Stimulated activated naive B cell treated with anti-CD40 and anti-IgM and Interleukin-4, amounts not matched to agents 10 μg/mL and 1 μg/mL and 100 μg/mL, for 72 hours (primary cell): ENCODE results near the gene RAD51AP1.
"Not testable (repeated sequence)": the region's sequence is repeated elsewhere in the genome, so short reads cannot be mapped to it uniquely, and the experiment has no call there.

Source experiments
- ATAC-seq, 2 donors: fragments of 150-1000 bp; cut with Tn5 transposase; replicated peaks; 2 replicates each; pipeline ENCODE4 v1.10.0; 2021; ENCODE audit warnings: moderate library complexity in 1 of 2
- DNase-seq: peaks from one replicate; pipeline ENCODE4 v3.0.0; 2021
- H3K27ac Mint-ChIP-seq: one replicate; pipeline ENCODE4 v1.8.0; 2022; ENCODE audit warnings: mild to moderate bottlenecking, mixed read lengths
- H3K27me3 Mint-ChIP-seq, 2 donors: one replicate each; pipeline ENCODE4 v1.8.0; 2022; ENCODE audit warnings: mixed read lengths in 2 of 2
- H3K36me3 Mint-ChIP-seq, 2 donors: one replicate each; pipeline ENCODE4 v1.8.0; 2022; ENCODE audit warnings: mixed read lengths in 2 of 2, mild to moderate bottlenecking in 1 of 2
- H3K4me1 Mint-ChIP-seq, 2 donors: one replicate each; pipeline ENCODE4 v1.8.0; 2022; ENCODE audit warnings: mixed read lengths in 2 of 2, mild to moderate bottlenecking in 1 of 2
- H3K4me3 Mint-ChIP-seq, 2 donors: one replicate each; pipeline ENCODE4 v1.8.0; 2022; ENCODE audit warnings: mild to moderate bottlenecking in 2 of 2, mixed read lengths in 2 of 2, moderate library complexity in 1 of 2
- H3K9me3 Mint-ChIP-seq, 2 donors: one replicate each; pipeline ENCODE4 v1.8.0; 2022; ENCODE audit warnings: mixed read lengths in 2 of 2, mild to moderate bottlenecking in 1 of 2

RAD51AP1 gene, protein sequence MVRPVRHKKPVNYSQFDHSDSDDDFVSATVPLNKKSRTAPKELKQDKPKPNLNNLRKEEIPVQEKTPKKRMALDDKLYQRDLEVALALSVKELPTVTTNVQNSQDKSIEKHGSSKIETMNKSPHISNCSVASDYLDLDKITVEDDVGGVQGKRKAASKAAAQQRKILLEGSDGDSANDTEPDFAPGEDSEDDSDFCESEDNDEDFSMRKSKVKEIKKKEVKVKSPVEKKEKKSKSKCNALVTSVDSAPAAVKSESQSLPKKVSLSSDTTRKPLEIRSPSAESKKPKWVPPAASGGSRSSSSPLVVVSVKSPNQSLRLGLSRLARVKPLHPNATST

DNA sequence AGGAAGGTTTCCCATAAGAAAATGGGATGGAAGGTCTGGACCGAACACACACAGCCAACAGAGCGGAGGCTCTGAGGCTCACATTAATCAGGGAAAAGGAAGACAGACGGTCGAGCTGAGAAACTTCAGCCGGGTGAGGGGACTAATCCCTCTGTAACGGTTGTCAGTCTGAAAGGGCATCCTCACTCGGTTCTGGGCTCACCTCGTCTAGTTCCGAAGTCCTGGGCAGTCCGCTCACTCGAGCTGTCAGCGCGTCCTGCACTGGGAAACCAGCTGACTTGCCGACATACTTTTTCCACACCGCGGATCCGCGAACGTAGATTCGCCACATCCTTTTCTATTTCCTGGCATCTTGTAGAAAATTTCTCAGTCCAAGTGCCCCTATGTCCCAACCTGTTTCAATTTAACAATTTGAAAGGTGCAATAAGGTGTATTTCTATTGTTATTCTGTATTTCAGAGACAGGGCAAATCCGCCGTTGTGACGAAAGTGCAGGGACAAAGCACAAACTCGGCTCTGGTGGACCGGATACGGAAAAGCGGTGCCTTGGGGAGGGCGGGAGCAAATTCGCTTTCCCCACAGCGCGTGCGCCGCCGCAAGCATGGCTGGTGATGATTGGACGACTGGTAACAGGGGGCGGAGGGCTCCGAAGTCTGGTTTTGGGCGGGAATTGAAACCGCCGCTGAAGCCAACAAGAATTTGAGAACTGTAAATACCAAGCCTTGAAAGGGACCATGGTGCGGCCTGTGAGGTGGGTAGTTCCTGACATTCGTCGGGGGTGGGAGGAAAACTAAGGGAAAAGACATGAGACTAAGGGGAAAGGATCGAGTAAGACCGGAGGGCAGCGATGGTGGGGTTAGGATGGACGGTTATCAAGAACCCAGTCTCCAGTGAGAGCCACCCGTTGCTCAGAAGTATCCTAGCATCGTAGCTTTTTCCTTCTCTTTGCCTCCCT is at the start of gene RAD51AP1:
Gene RAD51AP1 (plus strand): TSS at position 684 of the 954 bp plus-strand sequence. CDS start 50 bp downstream, at position 734.
- H3K27ac Mint-ChIP-seq: peak within 1 kb of the TSS; percentile 99
- DNase-seq (peak; percentile 92), ATAC-seq (peak; percentile 99)
- H3K27me3 Mint-ChIP-seq: no peaks in the 10 kb centered on the region
- H3K4me1 Mint-ChIP-seq: peaks cover 13 to 25% of the 10 kb centered on the region in 2 donors
- H3K4me3 Mint-ChIP-seq: peak within 1 kb of the TSS; percentile 89 to 98
- no peaks in the 10 kb centered on the region for H3K9me3 Mint-ChIP-seq
- peaks cover 1 to 4% of the 10 kb centered on the region in 2 donors for H3K36me3 Mint-ChIP-seq

DNA sequence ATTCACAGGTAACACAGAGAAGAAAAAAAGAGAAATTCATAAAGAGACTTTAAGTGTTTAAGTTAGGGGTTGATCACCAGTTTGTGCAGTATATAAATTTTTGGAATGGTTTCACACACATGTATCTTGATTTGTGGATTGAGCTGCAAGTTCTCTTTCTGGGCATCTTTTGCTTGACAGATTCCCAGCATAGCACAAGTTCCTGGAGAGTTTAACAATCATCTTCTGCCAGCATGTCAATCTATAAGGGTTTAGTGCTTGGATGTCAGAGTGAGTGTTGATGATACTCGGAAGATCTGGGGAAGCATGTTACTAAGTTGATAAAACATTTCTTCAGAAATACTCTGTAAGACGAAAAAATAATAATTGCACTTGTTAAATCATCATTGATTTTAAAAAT is 49.1 kb upstream of the RAD51AP1 start:
- peak overlapping the region; percentile 56 for H3K27ac Mint-ChIP-seq
- peaks cover 20 to 28% of the 10 kb centered on the region in 2 donors for H3K36me3 Mint-ChIP-seq
- ATAC-seq (no peak), DNase-seq (no peak)
- H3K4me3 Mint-ChIP-seq: no peak overlapping the region
- peaks cover 5 to 14% of the 10 kb centered on the region in 2 donors for H3K4me1 Mint-ChIP-seq
- no peaks in the 10 kb centered on the region for H3K27me3 Mint-ChIP-seq
- H3K9me3 Mint-ChIP-seq: no peaks in the 10 kb centered on the region

DNA sequence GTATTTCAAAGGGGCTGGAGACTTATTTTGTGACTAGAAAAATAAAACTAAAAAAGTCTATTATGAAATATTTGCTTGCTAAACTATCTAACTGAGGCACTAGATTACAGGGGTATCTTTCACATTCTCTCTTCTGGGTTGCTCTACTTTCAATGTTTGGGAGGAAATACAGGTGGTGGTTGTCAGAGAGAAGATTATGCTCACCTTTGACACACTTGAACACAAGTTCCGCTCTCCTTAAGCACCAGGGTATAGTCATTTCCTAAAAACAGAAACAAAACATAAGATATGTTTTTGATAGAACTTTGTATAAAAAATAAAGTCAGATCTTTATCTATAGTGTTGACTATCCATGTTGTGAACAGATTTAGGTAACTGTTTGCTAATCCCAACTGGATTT is 47.7 kb upstream of the RAD51AP1 start:
- ATAC-seq: no peak
- Mint-ChIP-seq H3K27me3 (no peaks in the 10 kb centered on the region), H3K36me3 (peaks cover 20 to 29% of the 10 kb centered on the region in 2 donors), H3K9me3 (no peaks in the 10 kb centered on the region), H3K4me1 (peaks cover 0 to 5% of the 10 kb centered on the region in 2 donors), H3K4me3 (no peak overlapping the region), H3K27ac (no peak overlapping the region)
- no peak for DNase-seq

DNA sequence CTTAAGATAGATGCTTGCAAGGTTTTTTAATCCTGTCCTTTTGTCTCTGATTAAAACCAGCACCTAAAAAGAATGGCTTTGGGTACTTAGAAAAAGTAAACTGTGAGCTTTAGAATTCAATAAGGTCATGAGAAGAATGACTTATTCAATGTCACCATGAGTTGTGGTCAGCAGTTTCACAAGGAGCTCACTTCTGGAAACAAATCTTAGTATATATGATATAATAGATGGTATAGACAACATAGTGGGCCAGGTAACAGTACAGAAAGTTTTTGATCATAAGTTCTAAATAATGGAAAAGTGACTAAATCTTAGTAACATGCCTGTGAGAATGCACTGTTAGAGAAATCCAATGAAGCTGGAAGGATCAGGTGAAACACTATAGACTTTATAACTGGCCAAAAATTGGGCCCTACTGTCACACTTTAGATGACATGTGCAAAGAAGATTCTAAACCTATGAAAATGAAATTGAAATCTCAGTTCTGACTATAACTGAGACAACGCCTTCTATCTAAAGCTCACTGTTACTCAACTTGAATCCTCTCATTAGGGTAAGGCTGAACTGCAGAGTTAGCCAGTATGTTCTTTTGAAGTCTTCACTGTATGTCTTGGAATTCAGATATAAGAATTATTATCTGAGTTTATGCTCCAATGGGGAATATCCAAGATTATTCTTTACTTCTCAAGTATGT is 42.4 kb upstream of the RAD51AP1 start:
- no peak overlapping the region for H3K27ac Mint-ChIP-seq
- no peak for DNase-seq
- H3K36me3 Mint-ChIP-seq: peaks cover 30 to 40% of the 10 kb centered on the region in 2 donors
- no peak for ATAC-seq
- H3K27me3 Mint-ChIP-seq: no peaks in the 10 kb centered on the region
- H3K4me3 Mint-ChIP-seq: no peak overlapping the region
- no peaks in the 10 kb centered on the region for H3K4me1 Mint-ChIP-seq
- H3K9me3 Mint-ChIP-seq: no peaks in the 10 kb centered on the region

DNA sequence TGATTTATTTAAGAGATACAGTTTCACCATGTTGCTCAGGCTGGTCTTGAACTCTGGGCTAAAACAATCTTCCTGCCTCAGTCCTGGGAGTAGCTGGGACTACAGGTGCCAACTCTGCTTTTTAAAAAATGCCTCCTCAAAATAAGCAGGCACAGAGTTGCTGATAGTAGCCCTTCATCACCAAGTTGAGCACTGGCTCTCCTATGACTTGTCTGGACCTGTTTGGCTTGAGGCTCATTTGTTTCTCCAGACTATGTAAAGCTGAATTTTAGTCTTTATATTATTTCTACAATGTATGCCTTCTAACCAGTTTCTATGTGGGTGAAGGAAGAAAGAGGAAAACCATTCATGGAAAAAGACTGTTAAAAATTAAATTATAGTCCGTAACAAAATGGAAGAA is 39.5 kb upstream of the RAD51AP1 start:
- ATAC-seq (no peak), DNase-seq (no peak)
- Mint-ChIP-seq H3K4me1 (no peaks in the 10 kb centered on the region), H3K9me3 (no peaks in the 10 kb centered on the region), H3K4me3 (no peak overlapping the region), H3K27me3 (no peaks in the 10 kb centered on the region), H3K27ac (peak overlapping the region; percentile 20), H3K36me3 (peaks cover 34 to 53% of the 10 kb centered on the region in 2 donors)

DNA sequence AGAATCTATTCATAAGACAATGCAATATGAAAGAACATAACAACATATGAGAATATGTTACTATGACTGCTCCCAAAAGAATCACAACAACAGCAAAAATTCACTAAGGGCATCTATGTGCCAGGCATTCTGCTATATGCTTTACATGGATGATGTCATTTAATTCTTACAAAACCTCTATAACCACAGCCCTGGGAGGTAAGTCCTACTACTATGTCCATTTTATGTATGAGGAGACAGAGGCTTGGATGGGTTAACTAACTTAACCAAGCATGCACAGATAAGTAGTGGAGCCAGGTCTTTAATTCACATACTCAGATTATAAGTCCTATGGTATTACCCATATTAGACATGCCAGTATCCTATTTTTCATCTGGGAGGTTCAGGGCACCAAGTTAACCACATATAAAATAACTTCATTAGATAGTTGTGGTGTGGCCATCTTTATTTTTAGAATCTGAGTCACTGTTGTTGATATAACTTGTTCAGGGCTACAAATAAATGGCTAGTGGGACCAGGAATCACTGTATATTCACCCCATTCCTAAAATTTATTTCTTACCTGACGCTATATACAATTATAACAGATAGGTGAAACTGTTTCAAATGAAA is 33.2 kb upstream of the RAD51AP1 start:
- H3K4me1 Mint-ChIP-seq: peaks cover 8 to 14% of the 10 kb centered on the region in 2 donors
- no peak for DNase-seq
- H3K27ac Mint-ChIP-seq: no peak overlapping the region
- no peak for ATAC-seq
- peaks cover 24 to 37% of the 10 kb centered on the region in 2 donors for H3K36me3 Mint-ChIP-seq
- no peaks in the 10 kb centered on the region for H3K27me3 Mint-ChIP-seq
- H3K9me3 Mint-ChIP-seq: no peaks in the 10 kb centered on the region
- no peak overlapping the region for H3K4me3 Mint-ChIP-seq

DNA sequence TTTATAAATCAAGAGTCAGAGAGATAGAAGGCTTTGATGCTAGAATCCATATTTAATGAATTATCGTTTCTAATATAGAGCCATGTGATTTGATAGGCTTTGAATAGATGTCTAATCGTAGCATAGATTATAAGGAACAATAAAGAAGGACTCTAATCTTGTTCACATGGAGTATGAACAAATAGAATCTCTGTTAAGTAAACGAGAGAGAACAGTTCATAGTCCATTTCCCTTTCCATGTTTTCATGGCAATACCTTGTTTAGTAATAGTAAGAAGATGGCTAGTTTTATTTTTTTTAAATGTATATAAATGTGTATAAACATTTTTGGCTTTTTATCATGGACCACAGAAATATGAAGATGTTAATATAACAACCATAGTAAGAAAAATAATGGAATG is 32.3 kb upstream of the RAD51AP1 start:
- Mint-ChIP-seq H3K4me1 (peaks cover 8 to 14% of the 10 kb centered on the region in 2 donors), H3K27ac (no peak overlapping the region), H3K9me3 (no peaks in the 10 kb centered on the region), H3K4me3 (no peak overlapping the region), H3K36me3 (peaks cover 18 to 31% of the 10 kb centered on the region in 2 donors), H3K27me3 (no peaks in the 10 kb centered on the region)
- ATAC-seq: no peak
- no peak for DNase-seq

DNA sequence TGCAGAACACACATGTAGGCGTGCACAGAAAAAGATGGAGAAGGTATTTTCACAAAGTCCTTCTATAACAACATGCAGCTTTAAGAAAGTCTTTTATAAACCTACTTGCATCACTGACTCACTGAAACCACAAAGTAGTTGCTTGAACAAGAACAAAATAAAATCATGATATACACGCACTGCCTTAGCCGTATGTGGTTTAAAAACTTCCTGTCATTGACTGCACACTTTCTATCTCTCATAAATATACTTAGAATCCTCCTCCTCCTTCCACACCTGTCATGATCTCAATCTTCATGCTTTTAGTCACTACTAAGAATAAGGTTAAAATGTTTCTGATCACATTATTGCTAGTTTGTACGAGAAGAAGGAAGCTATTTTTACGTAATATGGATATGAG is 31.8 kb upstream of the RAD51AP1 start:
- peaks cover 8 to 14% of the 10 kb centered on the region in 2 donors for H3K4me1 Mint-ChIP-seq
- peaks cover 16 to 28% of the 10 kb centered on the region in 2 donors for H3K36me3 Mint-ChIP-seq
- DNase-seq (no peak), ATAC-seq (peak; percentile 99)
- peak overlapping the region; percentile 26 for H3K27ac Mint-ChIP-seq
- no peak overlapping the region for H3K4me3 Mint-ChIP-seq
- no peaks in the 10 kb centered on the region for H3K27me3 Mint-ChIP-seq
- H3K9me3 Mint-ChIP-seq: no peaks in the 10 kb centered on the region

DNA sequence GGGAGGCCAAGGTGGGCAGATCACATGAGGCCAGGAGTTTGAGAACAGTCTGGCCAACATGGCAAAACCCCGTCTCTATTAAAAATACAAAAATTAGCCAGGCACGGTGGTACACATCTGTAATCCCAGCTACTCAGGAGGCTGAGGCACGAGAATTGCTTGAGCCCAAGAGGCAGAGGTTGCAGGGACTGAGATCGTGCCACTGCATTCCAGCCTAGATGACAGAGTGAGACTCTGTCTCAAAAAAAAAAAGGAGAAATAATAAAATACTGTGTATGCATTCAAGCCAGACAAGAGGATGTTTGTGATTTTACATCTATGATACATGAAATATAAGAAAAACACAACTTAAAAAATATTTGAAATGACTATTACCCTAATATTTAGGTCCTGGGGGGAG is 30.2 kb upstream of the RAD51AP1 start:
- H3K9me3 Mint-ChIP-seq, ATAC-seq, H3K4me3 Mint-ChIP-seq, DNase-seq, H3K27me3 Mint-ChIP-seq, H3K27ac Mint-ChIP-seq: not testable (repeated sequence)
- Mint-ChIP-seq H3K36me3 (peaks cover 13 to 20% of the 10 kb centered on the region in 2 donors), H3K4me1 (peaks cover 8 to 14% of the 10 kb centered on the region in 2 donors)

DNA sequence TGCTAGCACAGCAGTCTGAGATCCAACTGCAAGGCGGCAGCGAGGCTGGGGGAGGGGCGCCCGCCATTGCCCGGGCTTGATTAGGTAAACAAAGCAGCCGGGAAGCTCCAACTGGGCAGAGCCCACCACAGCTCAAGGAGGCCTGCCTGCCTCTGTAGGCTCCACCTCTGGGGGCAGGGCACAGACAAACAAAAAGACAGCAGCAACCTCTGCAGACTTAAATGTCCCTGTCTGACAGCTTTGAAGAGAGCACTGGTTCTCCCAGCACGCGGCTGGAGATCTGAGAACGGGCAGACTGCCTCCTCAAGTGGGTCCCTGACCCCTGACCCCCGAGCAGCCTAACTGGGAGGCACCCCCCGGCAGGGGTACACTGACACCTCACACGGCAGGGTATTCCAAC is 29.4 kb upstream of the RAD51AP1 start:
- not testable (repeated sequence) for H3K4me3 Mint-ChIP-seq, ATAC-seq, H3K27ac Mint-ChIP-seq, DNase-seq, H3K27me3 Mint-ChIP-seq, H3K9me3 Mint-ChIP-seq
- Mint-ChIP-seq H3K4me1 (peaks cover 8 to 14% of the 10 kb centered on the region in 2 donors), H3K36me3 (peaks cover 7 to 13% of the 10 kb centered on the region in 2 donors)

DNA sequence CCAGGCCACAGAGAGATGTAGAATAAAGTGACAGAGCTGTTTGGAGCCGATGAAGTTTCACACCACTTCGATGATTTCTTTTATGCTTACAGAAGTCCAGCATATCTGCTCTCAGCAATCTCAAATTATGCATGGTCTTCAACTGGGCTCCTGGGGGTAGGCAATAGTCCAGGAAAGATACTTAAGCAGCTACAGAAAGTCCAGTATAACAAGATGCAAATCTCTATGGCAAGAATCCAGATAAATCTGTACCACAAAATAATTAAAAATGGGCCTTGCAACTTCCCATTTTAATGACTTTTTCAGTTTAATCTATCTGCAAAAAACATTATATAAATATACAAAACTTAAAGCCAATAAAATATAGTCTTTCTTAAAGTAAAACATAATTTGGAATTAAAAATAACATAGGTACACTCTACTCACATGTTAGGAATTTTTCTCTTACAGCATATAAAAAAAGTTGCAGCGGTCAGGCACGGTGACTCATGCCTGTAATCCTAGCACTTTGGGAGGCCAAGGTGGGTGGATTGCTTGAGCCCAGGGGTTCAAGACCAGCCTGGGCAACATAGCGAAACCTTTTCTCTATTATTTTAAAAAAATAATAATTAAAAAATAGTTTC is 20.5 kb upstream of the RAD51AP1 start:
- ATAC-seq (no peak), DNase-seq (no peak)
- Mint-ChIP-seq H3K4me1 (peaks cover 1 to 5% of the 10 kb centered on the region in 2 donors), H3K36me3 (peaks cover 30 to 47% of the 10 kb centered on the region in 2 donors), H3K4me3 (no peak overlapping the region), H3K27ac (peak overlapping the region; percentile 5), H3K27me3 (no peaks in the 10 kb centered on the region), H3K9me3 (no peaks in the 10 kb centered on the region)

DNA sequence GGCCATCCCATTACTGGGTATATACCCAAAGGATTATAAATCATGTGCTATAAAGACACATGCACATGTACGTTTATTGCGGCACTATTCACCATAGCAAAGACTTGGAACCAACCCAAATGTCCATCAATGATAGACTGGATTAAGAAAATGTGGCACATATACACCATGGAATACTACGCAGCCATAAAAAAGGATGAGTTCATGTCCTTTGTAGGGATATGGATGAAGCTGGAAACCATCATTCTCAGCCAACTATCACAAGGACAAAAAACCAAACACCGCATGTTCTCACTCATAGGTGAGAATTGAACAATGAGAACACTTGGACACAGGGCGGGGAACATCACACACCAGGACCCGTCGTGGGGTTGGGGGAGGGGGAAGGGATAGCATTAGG is 15.2 kb upstream of the RAD51AP1 start:
- not testable (repeated sequence) for H3K27me3 Mint-ChIP-seq, H3K4me1 Mint-ChIP-seq, H3K9me3 Mint-ChIP-seq, DNase-seq, ATAC-seq, H3K4me3 Mint-ChIP-seq, H3K27ac Mint-ChIP-seq
- peaks cover 32 to 50% of the 10 kb centered on the region in 2 donors for H3K36me3 Mint-ChIP-seq

DNA sequence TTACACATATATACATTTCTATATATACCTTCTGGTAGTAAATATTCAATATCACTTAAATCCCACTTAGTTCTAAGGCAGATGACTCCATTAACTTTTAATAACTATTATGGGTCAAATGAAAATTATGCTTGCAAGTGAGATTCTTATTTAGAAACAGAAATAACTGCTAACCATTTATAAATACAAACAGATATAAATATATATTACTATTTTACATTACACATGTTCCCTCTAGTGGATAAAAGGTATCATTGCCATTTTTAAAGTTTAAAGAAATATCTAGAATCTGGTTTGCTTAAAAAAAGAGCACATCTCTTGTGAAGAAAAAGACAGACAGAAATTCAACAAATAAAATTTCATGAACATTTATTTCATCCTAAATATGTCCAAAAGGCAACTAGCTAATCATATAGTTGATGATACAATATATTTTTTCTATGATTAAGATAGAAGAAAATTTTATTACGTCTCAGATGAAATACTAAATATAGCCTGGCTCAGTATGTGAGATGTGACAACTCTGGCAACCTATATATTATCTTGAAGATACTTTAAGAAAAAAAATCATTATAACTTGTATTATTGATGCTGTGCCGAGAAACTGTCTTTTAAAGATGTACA is 11.7 kb upstream of the RAD51AP1 start:
- ATAC-seq (no peak), DNase-seq (no peak)
- no peak overlapping the region for H3K27ac Mint-ChIP-seq
- H3K4me3 Mint-ChIP-seq: no peak overlapping the region
- peaks cover 0 to 6% of the 10 kb centered on the region in 2 donors for H3K4me1 Mint-ChIP-seq
- H3K9me3 Mint-ChIP-seq: no peaks in the 10 kb centered on the region
- H3K27me3 Mint-ChIP-seq: no peaks in the 10 kb centered on the region
- peaks cover 22 to 32% of the 10 kb centered on the region in 2 donors for H3K36me3 Mint-ChIP-seq
